ENCODE data around the gene RELB.

Gene RELB

GRCh38 chr19:45079911-45080370, 78.7 kb downstream of the RELB start:
- no peak for DNase-seq (ENCODE audit: low read depth in 2 of 2)

- DNase-seq (ENCODE audit: low read depth in 2 of 2), result no peak
Observed at GRCh38 chr19:45082170-45082569, 80.9 kb downstream of the RELB start.

- no peak for DNase-seq (ENCODE audit: low read depth in 2 of 2)
Observed at GRCh38 chr19:45086480-45086879, 85.2 kb downstream of the RELB start.

- no peak for DNase-seq (ENCODE audit: low read depth in 2 of 2)
Observed at GRCh38 chr19:45087531-45087930, 86.3 kb downstream of the RELB start.

Measured in stimulated activated CD4-positive, alpha-beta T cell treated with anti-CD3 and anti-CD28 coated beads, Interleukin-4, amount 100 ng/mL, for 48 hours (primary cell).